OCI-LY7 (cell line): ENCODE measurements around the gene TRAPPC14. TPM values are rescaled to one million over a fixed set of nuclear protein-coding genes. Genes with fewer than 3 reads are reported as not detected.

ENCODE experiments used
- BruUV-seq: library from RNA; stranded (reverse); fragments of 400-500 nt; replicated peaks from 2 replicates; lab custom pipeline; 2021; lab: Mats Ljungman, UMichigan
- CTCF ChIA-PET: fragments of 300-600 bp; sonication (Branson Sonifier 250); formaldehyde crosslinking; loops from one replicate; lab custom pipeline; 2022; ENCODE audit warnings: antibody characterized with exemption; ENCODE audit not compliant: unreplicated experiment; lab: Charles Lee
- POLR2A ChIA-PET: fragments of 300-600 bp; sonication (Branson Sonifier 250); formaldehyde crosslinking; loops from one replicate; lab custom pipeline; 2022; ENCODE audit warnings: antibody characterized with exemption; lab: Charles Lee
- DNase-seq: peaks from one replicate; pipeline ENCODE4 v3.0.0-alpha.2; 2015; ENCODE audit warnings: low spot score
- H2AFZ ChIP-seq: fragments of 200-600 bp; sonication (generic), shearing (Covaris generic); 2 replicates; pipeline ENCODE4 v1.6.1; 2014; ENCODE audit warnings: mild to moderate bottlenecking, antibody characterized with exemption, low read length, moderate library complexity
- H3K27ac ChIP-seq: fragments of 200-600 bp; sonication (generic); 2 replicates; pipeline ENCODE4 v1.5.1; 2014; ENCODE audit warnings: mixed run types, low read depth, mild to moderate bottlenecking, moderate library complexity, low read length, inconsistent platforms; ENCODE audit not compliant: poor library complexity, severe bottlenecking
- H3K36me3 ChIP-seq: fragments of 200-600 bp; sonication (generic); 2 replicates; pipeline ENCODE4 v1.6.1; 2014; ENCODE audit warnings: mild to moderate bottlenecking, antibody characterized with exemption, low read length, moderate library complexity, mixed read lengths; ENCODE audit not compliant: insufficient read depth
- H3K4me1 ChIP-seq: fragments of 200-600 bp; sonication (generic); 2 replicates; pipeline ENCODE4 v1.5.1; 2014; ENCODE audit warnings: mild to moderate bottlenecking, low read length; ENCODE audit not compliant: insufficient read depth, poor library complexity, severe bottlenecking
- H3K4me2 ChIP-seq: fragments of 200-600 bp; sonication (generic); 2 replicates; pipeline ENCODE4 v1.6.1; 2014; ENCODE audit warnings: mild to moderate bottlenecking, low read length
- H3K4me3 ChIP-seq: fragments of 200-600 bp; sonication (generic); 2 replicates; pipeline ENCODE4 v1.5.1; 2014; ENCODE audit warnings: mild to moderate bottlenecking, low read depth, low read length; ENCODE audit not compliant: poor library complexity, severe bottlenecking
- H3K79me2 ChIP-seq: fragments of 200-600 bp; sonication (generic); 2 replicates; pipeline ENCODE4 v1.6.1; 2016; ENCODE audit warnings: low read depth, mild to moderate bottlenecking, low read length, moderate library complexity, mixed read lengths; ENCODE audit not compliant: insufficient read depth
- H3K9me2 ChIP-seq: fragments of 200-600 bp; sonication (generic); 2 replicates; pipeline ENCODE4 v1.6.1; 2016; ENCODE audit warnings: mild to moderate bottlenecking, low read length, mixed read lengths; ENCODE audit not compliant: insufficient read depth
- H3K9me3 ChIP-seq: fragments of 200-600 bp; sonication (generic); 2 replicates; pipeline ENCODE4 v1.6.1; 2014; ENCODE audit warnings: mild to moderate bottlenecking, mixed run types, low read length, mixed read lengths
- H4K20me1 ChIP-seq: fragments of 200-600 bp; sonication (generic); 2 replicates; pipeline ENCODE4 v1.6.1; 2014; ENCODE audit warnings: mild to moderate bottlenecking, antibody characterized with exemption, low read length, moderate library complexity, mixed read lengths; ENCODE audit not compliant: insufficient read depth
- EZH2phosphoT487 ChIP-seq: fragments of 200-600 bp; sonication (generic); IDR thresholded peaks from 2 replicates; pipeline ENCODE4 v1.6.1; 2018; ENCODE audit warnings: low read depth, borderline replicate concordance, mild to moderate bottlenecking, mixed run types, antibody characterized with exemption, low read length, moderate library complexity, mixed read lengths
- intact Hi-C: fragments of 100-400 bp; cut with micrococcal nuclease; formaldehyde crosslinking; loops from one replicate; pipeline ENCODE4 v1.10.0; 2022; ENCODE audit not compliant: unreplicated experiment
- total RNA-seq, 2 experiments: library from RNA; depleted of rRNA in 1 of 2; stranded (reverse); fragments of >200 nt in 1 of 2; shearing (Covaris generic) in 1 of 2; gene quantifications; 2 replicates each; pipeline ENCODE4 v1.2.3, GENCODE V29; 2014 to 2022
- TF ChIP-seq, protein P1 (sequence below): fragments of 200-600 bp; sonication (generic); conservative IDR thresholded peaks from 2 replicates; pipeline ENCODE4 v1.5.1; 2014; ENCODE audit warnings: mild to moderate bottlenecking, antibody characterized with exemption, low read length, moderate library complexity, mixed read lengths

Gene TRAPPC14
- total RNA-seq, 2 experiments from 2014 or later: 38.8 to 41.6 TPM

DNA sequence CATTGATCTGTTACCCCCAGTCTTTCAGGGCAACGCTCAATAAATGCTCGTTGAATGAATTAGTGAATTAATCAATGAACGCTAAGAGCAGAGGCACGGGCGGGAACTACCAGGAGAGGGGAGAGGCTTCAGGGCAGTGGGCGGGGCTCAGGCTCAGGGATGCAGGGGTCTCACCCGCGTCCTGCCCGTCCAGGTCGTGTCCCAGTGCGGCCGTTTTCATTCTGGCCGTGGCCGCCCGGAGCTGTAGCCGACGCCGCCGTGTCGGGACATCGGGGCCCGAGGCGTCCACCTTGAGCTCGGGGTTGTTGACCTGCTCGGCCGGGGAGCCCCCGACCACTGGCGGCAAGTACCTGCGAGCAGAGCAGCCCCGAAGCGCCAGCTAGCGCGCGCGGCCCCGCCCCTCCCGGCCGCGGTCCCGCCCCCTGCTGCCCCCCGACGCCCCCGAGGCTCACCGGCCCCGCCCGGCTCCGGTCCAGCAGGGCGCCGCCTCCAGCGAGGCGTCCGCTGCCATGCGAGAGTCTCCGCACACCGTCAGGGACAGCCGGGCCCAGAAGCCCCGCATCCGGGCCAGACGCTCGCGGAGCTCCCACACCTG, 12.7 kb upstream of the TRAPPC14 start:
- Histone ChIP-seq H3K9me3 (no peaks in the 10 kb centered on the region), H4K20me1 (no peaks in the 10 kb centered on the region), H3K36me3 (peaks cover 9% of the 10 kb centered on the region; the same call in 1 of the 2 replicates), H2AFZ (no peak overlapping the region), H3K27ac (no peak overlapping the region), H3K9me2 (no peaks in the 10 kb centered on the region), H3K79me2 (no peaks in the 10 kb centered on the region), H3K4me2 (peak overlapping the region; percentile 65), H3K4me3 (peak overlapping the region; percentile 57), H3K4me1 (peaks cover 78% of the 10 kb centered on the region)
- DNase-seq: peak; percentile 38
- TF ChIP-seq, protein P1, sequence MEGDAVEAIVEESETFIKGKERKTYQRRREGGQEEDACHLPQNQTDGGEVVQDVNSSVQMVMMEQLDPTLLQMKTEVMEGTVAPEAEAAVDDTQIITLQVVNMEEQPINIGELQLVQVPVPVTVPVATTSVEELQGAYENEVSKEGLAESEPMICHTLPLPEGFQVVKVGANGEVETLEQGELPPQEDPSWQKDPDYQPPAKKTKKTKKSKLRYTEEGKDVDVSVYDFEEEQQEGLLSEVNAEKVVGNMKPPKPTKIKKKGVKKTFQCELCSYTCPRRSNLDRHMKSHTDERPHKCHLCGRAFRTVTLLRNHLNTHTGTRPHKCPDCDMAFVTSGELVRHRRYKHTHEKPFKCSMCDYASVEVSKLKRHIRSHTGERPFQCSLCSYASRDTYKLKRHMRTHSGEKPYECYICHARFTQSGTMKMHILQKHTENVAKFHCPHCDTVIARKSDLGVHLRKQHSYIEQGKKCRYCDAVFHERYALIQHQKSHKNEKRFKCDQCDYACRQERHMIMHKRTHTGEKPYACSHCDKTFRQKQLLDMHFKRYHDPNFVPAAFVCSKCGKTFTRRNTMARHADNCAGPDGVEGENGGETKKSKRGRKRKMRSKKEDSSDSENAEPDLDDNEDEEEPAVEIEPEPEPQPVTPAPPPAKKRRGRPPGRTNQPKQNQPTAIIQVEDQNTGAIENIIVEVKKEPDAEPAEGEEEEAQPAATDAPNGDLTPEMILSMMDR: no peak
- TF ChIP-seq EZH2phosphoT487: no peak
- CTCF ChIA-PET: interaction anchor here (1.0 kb wide), 1 partner anchor 33 kb away, joined by 4 read pairs; no protein-coding TSS in a partner anchor
- no TSS peak for BruUV-seq
- POLR2A ChIA-PET: interaction anchor here (0.6 to 1.3 kb wide), 4 partner anchors 8 to 38 kb away, joined by 3 to 5 read pairs (median 4); partner anchors contain the start of gene LAMTOR4
- intact Hi-C loops: no loop called here

DNA sequence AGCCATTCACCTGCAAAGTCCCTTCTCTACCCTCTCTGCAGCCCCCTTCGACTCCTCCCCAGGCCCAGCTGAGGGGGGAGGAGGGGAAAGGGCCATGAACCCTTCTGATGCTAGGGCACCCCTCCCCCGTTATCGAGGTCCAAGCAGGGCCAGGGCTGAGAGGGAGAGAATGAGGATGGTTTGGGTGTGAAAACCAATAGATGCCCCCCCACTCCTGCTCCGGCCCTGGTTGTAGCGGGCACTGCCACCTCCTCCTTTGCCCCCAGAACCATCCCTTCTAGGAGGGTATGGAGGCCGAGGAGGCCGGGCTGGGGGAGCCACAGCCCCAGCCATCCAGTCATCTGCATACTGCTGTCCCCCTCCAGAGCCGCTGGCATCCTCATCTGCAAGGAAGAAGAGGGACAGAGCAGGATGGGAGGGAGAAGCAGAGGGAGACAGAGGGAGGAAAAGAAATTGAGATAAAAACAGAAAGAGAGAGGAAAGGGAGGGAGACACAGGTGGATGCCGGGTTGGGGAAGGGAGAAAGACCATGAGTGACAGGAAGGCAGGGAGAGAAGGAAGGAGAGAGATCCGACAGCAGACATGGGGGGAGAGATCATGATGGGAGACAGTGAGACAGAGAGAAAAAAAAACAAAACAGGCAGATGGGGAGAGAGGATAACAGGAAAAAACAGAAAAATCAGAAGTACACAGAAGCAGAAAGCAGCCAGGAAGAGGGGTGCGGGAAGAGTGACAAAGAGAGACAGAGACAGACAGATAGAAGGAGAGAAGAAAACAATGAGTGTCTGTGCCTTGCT, 11.8 kb upstream of the TRAPPC14 start:
- H3K4me3 ChIP-seq: peak overlapping the region; percentile 57

More for the DNA sequence above, 11.8 kb upstream of the TRAPPC14 start:
- ChIA-PET CTCF (no interaction called here), POLR2A (no interaction called here)
- H3K4me1 ChIP-seq: peaks cover 70% of the 10 kb centered on the region
- DNase-seq: no peak
- H3K4me2 ChIP-seq: peak overlapping the region; percentile 65
- H2AFZ ChIP-seq: no peak overlapping the region
- H3K27ac ChIP-seq: no peak overlapping the region
- no peaks in the 10 kb centered on the region for H3K79me2 ChIP-seq
- no TSS peak for BruUV-seq
- intact Hi-C loops: no loop called here
- H3K9me2 ChIP-seq: no peaks in the 10 kb centered on the region
- TF ChIP-seq, protein P1: no peak
- no peak for TF ChIP-seq EZH2phosphoT487
- H3K9me3 ChIP-seq: no peaks in the 10 kb centered on the region
- H4K20me1 ChIP-seq: no peaks in the 10 kb centered on the region
- H3K36me3 ChIP-seq: peaks cover 9% of the 10 kb centered on the region; the same call in 1 of the 2 replicates
